Activated T-cell treated with anti-CD3 and anti-CD28 coated beads for 4 hours (primary cell): ENCODE measurements around the gene DNAL4.

ENCODE experiments used
- DNase-seq: peaks from one replicate; pipeline ENCODE4 v3.0.0-alpha.2; 2020

The DNAL4 gene

GRCh38 chr22:38756711-38757463 lies 37.1 kb downstream of the DNAL4 start:
- DNase-seq = no peak

DNA sequence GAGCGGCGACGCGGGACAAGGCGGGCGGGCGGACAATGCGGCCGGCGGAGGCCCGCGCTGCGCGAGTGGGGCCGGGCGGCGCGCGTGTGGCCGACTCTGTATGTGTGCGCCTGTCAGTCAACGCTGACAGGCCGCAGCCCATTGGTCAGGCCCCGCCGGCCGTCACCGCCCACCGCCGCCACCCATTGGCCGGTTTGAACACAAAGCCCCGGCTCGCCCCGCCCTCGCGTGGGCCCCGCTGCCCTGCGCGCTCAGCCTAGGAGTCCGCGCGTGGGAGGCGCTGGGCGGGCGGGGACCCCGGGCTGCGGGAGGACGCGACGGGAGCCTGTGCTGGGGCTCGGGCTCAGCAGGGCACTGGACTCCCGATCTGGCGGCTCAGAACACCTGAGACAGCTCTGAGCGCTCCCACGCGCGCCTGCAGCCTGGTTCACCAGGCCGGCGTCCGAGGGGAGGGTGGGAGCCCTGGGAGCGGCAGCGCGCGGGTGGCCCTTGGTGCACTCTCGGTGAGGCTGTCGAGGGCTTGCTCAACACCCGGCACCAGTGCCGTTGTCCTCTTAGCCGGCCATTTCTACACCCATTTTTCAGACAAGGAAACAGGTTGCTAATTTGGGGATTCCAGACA lies 37.9 kb downstream of the DNAL4 start, which contains the start of gene SUN2:
SUN2 (minus strand) TSS at position 88 of the 622 bp plus-strand sequence. CDS start 3,370 bp downstream, outside the sequence.
- peak; percentile 92 for DNase-seq

DNA sequence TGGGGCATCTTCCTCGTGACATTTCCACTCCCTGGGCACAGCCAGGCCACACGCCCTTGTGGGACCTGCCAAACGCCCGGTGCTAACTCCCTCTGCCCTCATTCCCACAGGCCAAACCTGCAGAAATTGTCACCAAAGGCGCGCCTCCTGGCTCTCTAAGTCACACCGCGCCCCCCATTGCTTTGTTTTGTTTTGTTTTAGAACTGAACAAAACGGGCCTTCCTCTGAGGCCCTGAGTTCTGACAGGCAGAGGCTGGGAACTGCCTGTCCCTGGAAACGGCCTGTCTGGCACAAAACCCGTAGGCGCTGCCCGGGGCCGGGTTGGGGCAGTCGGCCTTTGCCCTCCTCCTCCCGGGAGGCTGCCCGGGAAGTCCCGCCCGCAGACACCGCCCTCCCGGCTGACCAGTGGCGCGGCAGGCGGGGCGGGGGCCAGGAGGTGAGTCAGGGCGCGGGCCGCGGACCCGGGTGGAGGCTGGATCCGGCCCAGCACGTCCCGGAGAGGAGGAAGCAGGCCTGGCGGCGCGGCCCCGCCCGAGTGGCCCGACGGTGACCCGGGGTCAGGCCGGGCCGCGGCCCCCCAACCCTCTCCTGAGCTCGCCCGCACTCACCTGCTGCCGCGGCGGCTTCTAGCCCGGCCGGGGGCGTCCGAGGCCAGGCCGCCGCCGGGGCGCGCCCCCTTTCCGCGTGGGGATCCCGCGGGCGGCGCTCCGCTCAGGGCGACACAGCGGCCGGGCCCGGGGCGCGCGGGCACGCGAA lies 38.6 kb downstream of the DNAL4 start:
- DNase-seq = no peak

DNA sequence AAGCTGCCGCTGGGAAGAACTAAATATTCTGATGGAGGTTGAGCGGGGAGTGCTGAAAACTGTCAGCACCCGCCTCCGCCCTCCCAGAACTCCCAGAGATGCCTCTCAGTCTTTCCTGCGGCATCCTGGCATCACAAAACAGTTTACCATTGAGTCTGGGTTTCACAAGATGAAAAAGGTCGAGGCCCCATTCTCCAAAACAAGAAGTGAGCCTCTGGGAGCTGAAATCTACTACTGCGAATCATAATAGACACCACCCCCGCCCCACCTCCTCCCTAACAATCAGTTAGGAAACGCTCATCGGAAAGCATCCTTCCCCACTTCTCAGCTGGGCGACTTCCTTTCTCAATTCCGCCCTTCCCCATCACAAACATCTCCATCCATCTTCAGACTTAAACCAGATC lies 39.2 kb downstream of the DNAL4 start:
- DNase-seq = no peak

GRCh38 chr22:38753948-38754750 lies 39.8 kb downstream of the DNAL4 start:
- DNase-seq = no peak

- no peak for DNase-seq
These were observed 42.3 kb downstream of the DNAL4 start for GRCh38 chr22:38751422-38752346.

DNA sequence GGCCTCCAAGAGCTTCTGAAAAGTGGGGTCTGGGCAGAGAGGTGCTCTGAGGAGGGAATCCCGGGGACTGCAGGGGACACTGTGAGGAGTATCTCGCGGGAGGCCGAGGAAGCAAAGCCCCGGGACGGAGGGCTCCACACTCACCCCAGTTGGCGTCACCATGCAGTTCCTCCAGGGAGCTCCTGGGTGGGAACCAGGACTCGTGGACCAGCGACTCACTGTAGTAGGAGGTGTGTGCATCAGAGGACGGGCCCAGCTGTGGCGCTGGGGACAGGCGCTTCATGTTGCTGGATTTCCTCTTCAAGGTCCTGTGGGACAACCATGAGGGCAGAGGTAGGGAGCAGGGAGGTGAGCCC lies 42.9 kb downstream of the DNAL4 start:
- no peak for DNase-seq

- DNase-seq = no peak
These were observed 43.3 kb downstream of the DNAL4 start for GRCh38 chr22:38750638-38751037.

GRCh38 chr22:38750104-38750503 lies 43.8 kb downstream of the DNAL4 start:
- DNase-seq = no peak

DNA sequence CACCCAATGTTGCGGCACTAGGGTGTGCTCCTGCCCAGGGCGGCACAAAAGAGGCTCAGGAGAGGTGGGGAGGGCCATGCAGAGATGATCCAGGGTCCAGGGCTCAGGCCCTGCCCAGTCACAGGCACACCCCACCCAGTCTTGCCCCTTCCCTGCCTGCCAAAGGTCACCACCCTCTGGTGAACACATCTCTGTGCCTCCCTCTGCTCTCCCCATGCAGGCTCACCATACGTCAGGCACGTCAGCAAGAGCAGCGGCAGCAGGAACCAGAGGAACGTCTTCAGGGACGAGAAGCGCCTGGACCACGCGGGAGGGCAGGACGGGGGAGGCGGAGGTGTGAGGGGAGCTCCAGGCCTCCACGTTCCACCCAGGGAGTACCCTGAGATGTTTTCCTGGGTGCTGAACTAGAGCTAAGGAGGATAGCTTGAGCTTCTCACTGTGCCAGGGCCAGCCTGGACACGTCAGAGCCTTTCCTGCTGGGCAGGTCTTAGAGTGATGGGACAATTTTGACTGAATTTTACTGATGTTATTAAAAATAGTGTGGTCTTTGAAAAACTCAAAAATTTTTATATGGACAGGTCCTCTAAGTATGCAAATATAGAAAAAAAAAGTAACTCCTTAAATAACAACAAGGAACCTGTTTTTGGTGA lies 45.3 kb downstream of the DNAL4 start:
- DNase-seq = no peak

- DNase-seq = no peak
These were observed 48.1 kb downstream of the DNAL4 start for GRCh38 chr22:38745676-38746460.

- DNase-seq = no peak
These were observed 49.0 kb downstream of the DNAL4 start for GRCh38 chr22:38744981-38745380.

- DNase-seq = no peak
These were observed 51.6 kb downstream of the DNAL4 start for GRCh38 chr22:38742176-38742942.

DNA sequence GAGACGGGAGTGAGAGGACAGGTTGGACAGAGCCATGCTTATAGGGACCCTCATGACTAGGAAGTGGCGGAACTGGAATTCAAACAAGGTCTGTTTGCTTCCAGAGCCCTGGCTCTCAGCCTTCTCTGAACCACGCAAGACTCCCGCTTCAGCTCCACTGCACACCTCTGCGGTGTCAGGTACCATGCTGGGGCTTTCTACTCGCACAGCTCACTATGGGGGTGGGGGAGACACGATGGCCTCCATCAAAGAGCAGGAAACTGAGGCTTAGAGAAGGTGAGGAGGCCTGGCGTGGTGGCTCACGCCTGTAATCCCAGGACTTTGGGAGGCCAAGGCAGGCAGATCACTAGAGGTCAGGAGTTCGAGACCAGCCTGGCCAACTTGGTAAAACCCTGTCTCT lies 52.4 kb downstream of the DNAL4 start:
- no peak for DNase-seq

GRCh38 chr22:38741166-38741565 lies 52.8 kb downstream of the DNAL4 start:
- no peak for DNase-seq

DNA sequence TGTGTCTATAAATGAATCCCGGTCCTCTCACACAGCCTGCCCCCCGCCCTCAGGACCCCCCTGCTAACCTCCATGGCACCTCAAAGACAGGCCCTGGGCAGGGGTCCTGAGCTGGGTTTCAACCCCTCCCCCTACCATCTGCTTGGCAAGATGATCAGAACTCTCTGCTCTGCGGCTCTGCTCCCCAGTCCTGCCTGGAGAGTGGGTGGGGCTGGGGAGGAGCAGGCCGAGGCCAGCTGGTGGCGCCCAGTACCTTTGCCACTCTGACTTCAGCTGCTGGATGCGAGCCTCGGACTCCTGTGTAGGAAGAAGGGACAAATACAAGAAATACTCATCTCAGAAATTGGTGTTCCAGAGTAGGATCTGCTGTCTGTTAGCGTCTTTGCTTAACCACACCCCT lies 53.2 kb downstream of the DNAL4 start:
- DNase-seq = no peak

GRCh38 chr22:38740116-38740723 lies 53.7 kb downstream of the DNAL4 start:
- DNase-seq = no peak

DNA sequence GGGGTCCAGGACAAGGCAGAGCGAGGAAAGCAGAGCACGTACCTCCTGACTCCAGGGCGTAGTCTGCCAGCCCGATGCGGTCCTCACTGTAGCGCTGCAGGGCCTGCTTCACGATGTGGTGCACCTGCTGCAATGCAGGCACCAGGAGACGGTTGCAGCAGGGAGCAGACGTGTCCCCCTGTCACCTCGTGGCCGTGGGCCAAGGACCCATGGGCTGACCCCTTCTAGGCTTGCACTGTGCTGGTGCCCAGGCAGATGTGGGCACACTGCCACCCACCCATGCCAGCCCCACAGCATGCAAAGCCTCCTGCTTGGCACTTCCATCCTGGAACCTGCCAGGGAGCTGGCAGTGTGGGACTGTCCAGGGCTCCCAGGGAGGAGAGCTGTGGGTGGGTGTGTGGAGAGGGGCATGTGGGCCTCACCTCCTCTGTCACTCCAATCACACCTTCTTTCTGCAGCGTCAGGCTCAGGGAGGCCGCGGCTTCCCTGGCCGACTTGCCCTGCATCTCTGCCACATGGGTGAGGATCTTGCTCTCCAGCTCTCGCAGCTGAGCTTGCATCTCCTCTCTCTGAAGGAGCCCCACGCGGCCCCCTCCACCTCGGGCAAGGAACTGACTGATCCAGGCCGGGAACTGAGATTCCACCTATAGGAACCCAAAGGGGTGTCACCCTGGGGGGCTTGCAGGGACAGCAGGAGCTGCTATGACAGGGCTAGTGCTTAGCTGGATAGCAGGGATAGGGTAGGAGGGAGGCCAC lies 54.5 kb downstream of the DNAL4 start:
- no peak for DNase-seq
